Mesodermal cell (in vitro differentiated cells): ENCODE results near the gene OR4C46. TPM values are rescaled to one million over a fixed set of nuclear protein-coding genes. Genes with fewer than 3 reads are reported as not detected.
"Not testable (repeated sequence)": the region's sequence is repeated elsewhere in the genome, so short reads cannot be mapped to it uniquely, and the experiment has no call there.

Experiments used
- H3K27ac ChIP-seq: 2 replicates; pipeline ENCODE4 v1.7.0; 2013; ENCODE audit warnings: mild to moderate bottlenecking, low read depth, low read length, moderate library complexity; ENCODE audit not compliant: severe bottlenecking
- H3K36me3 ChIP-seq: 2 replicates; pipeline ENCODE4 v1.7.1; 2013; ENCODE audit warnings: mild to moderate bottlenecking, low read length, moderate library complexity; ENCODE audit not compliant: control insufficient read depth, insufficient read depth
- H3K4me1 ChIP-seq: one replicate; pipeline ENCODE4 v1.7.1; 2013; ENCODE audit warnings: mild to moderate bottlenecking, low read length; ENCODE audit not compliant: insufficient read depth, control insufficient read depth, poor library complexity, severe bottlenecking
- H3K4me3 ChIP-seq: 2 replicates; pipeline ENCODE4 v1.7.0; 2013; ENCODE audit warnings: low read length, control low read depth, mild to moderate bottlenecking; ENCODE audit not compliant: insufficient read depth, poor library complexity, severe bottlenecking; ENCODE audit errors: extremely low read depth
- H3K9me3 ChIP-seq: 2 replicates; pipeline ENCODE4 v1.7.1; 2013; ENCODE audit warnings: mild to moderate bottlenecking, low read length, moderate library complexity; ENCODE audit not compliant: control insufficient read depth
- WGBS, 2 experiments: methylation state at CpG; one replicate each; pipeline ENCODE4 v1.1.5; 2013; ENCODE audit warnings: missing lambda C conversion rate in 2 of 2; ENCODE audit not compliant: insufficient coverage in 2 of 2; 5-methylcytosine and 5-hydroxymethylcytosine counted together
- polyA plus RNA-seq, 2 experiments: library from polyadenylated mRNA; stranded (reverse); fragments of 50-300 nt; gene quantifications; one replicate each; pipeline ENCODE4 v1.2.3, GENCODE V29; 2013

Gene OR4C46
- not detected for polyA plus RNA-seq (2013, experiment 1 of 2)
- not detected for polyA plus RNA-seq (2013, experiment 2 of 2)

DNA sequence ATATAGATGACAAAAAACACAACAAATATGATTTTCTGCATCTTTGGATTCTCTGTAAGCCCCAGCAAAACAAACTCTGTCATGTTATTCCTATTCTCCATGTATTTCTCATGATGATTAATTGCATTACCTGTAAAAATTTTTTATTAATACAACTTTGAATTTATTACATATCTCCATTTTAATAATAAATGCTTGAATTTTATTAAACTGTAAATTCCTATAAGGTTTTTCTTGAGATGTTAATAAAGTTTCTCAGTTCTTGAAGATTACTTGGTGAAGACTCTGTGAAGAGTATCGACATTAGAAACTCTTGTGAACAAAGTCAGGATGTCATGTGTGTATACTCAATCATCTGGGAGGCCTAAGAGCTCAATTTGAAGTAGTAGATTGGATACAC, at the start of gene OR4C46:
Gene OR4C46, minus strand, starts transcription at position 101 of the 400 bp plus-strand sequence. Its CDS starts 0 bp downstream, at position 101.
- H3K9me3 ChIP-seq = peaks cover 35% of the 10 kb centered on the region
- 10 to 50% methylated on average over 1 of the region's 1 CpG for WGBS, 2 experiments
- no peak within 1 kb of the TSS for H3K27ac ChIP-seq
- H3K4me1 ChIP-seq = no peaks in the 10 kb centered on the region
- H3K4me3 ChIP-seq = no peak within 1 kb of the TSS
- no peaks in the 10 kb centered on the region for H3K36me3 ChIP-seq

DNA sequence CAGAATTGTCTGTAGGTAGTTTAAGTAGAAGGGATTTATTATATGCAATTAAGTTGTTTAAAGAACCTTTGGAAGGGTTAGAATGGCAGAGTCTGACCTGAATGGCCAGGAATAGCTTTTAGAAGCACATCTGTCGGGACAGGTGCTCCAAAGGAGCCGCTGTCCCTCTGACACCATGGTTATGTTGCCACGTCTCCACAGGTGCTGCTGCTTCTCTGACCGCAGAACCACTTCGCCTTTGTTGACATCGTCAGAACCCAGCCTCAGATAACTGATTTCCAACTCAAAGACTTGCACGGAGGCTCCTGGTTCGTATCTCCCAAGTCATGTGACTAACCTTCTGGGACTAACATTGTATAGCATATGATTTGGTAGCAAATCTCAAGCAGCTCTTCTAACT, 41.8 kb upstream of the OR4C46 start:
- not testable (repeated sequence) for H3K4me1 ChIP-seq, H3K36me3 ChIP-seq, H3K27ac ChIP-seq, H3K4me3 ChIP-seq
- peaks cover 17% of the 10 kb centered on the region for H3K9me3 ChIP-seq
- 67 to 82% methylated on average over 3 to 5 of the region's 8 CpGs for WGBS, 2 experiments

DNA sequence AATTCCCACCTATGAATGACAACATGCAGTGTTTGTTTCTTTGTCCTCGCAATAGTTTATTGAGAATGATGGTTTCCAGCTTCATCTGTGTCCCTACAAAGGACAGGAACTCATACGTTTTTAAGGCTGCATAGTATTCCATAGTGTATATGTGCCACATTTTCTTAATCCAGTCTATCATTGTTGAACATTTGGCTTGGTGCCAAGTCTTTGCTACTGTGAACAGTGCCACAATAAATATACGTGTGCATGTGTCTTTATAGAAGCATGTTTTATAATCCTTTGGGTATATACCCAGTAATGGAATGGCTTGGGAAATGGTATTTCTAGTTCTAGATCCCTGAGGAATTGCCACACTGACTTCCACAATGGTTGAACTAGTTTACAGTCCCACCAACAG, 42.4 kb downstream of the OR4C46 start:
- H3K36me3 ChIP-seq, H3K4me1 ChIP-seq, H3K27ac ChIP-seq, H3K4me3 ChIP-seq: not testable (repeated sequence)
- H3K9me3 ChIP-seq = peaks cover 37% of the 10 kb centered on the region
- 0 to 86% methylated on average over 1 of the region's 3 CpGs for WGBS, 2 experiments

DNA sequence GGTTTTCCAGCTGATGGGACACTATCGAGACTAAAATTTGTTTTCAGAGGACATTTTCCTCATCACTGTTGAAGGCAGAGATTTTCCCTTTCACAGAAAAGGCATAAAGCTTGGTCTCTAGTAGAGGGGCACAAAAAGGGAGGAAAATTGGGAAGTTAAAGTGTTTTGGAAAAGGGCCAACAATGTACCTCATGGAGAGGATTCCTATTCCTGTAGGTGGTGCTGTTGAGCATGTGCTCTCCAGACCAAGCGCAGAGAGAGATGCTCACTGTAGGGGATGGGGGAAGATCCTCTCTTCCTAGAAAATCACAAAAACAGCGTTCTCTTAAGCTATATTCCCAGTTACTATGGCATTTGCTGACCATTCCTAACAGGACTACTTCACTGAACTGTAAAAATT, 44.9 kb downstream of the OR4C46 start:
- Histone ChIP-seq H3K36me3 (no peaks in the 10 kb centered on the region), H3K4me1 (no peaks in the 10 kb centered on the region), H3K4me3 (no peak overlapping the region), H3K9me3 (peaks cover 36% of the 10 kb centered on the region), H3K27ac (no peak overlapping the region)
- WGBS, 2 experiments = no CpG with 5 or more reads among the region's 3 CpGs

DNA sequence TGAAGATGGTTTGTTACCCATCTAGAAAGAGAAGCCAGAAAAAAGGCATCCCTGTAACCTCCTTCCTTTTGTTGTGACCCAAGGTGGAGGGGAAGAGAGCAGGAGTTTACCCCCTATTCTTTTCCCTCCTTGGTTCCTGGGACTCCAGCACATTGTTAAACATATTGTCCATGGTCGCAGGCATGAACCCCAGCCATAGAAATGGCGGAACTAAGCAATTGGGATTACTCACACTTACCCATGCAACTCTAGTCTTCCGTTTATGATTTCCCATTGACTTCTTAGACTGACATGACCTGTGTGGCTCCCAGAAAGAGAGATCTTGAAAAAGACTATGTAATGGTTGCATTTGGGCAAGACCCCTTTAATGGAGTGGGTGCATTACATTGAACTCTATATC, 45.4 kb downstream of the OR4C46 start:
- Histone ChIP-seq H3K27ac (no peak overlapping the region), H3K9me3 (peaks cover 38% of the 10 kb centered on the region), H3K4me1 (no peaks in the 10 kb centered on the region), H3K4me3 (no peak overlapping the region), H3K36me3 (no peaks in the 10 kb centered on the region)
- WGBS, 2 experiments = no CpG with 5 or more reads among the region's 3 CpGs
